HG02642 (cell line): ENCODE results near the gene NTM.
"Not testable (repeated sequence)": the region's sequence is repeated elsewhere in the genome, so short reads cannot be mapped to it uniquely, and the experiment has no call there.

Source experiments
- ATAC-seq: cut with Tn5 transposase; IDR thresholded peaks from one replicate; pipeline ENCODE4 v1.9.1; 2021; ENCODE audit warnings: mild to moderate bottlenecking; ENCODE audit not compliant: unreplicated experiment, poor library complexity

Gene NTM

GRCh38 chr11:132070907-132071306 lies 700.5 kb downstream of the NTM start:
- ATAC-seq = not testable (repeated sequence)

GRCh38 chr11:132072044-132072857 lies 701.8 kb downstream of the NTM start:
- ATAC-seq = no peak

GRCh38 chr11:132072858-132073211 lies 702.4 kb downstream of the NTM start:
- no peak for ATAC-seq

GRCh38 chr11:132073787-132074186 lies 703.4 kb downstream of the NTM start:
- no peak for ATAC-seq

DNA sequence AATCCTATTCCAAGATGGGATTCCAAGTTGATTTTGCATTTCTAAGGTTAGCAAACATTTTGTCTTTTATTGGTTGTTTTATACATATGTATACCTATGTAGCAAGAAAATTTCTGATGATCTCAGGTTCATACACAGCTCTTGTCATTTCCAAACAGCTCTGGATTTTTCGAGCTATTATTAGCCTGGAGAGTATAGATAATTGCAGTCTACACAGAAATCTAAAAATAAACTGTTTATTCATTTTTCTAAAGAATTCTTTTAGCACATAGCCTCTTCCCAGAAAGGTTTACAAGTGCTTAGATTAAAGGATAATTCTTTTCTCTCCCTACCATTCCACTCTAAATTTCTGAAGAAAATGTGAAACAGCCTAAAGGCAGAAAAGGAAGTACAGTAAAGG lies 705.0 kb downstream of the NTM start:
- ATAC-seq = no peak

DNA sequence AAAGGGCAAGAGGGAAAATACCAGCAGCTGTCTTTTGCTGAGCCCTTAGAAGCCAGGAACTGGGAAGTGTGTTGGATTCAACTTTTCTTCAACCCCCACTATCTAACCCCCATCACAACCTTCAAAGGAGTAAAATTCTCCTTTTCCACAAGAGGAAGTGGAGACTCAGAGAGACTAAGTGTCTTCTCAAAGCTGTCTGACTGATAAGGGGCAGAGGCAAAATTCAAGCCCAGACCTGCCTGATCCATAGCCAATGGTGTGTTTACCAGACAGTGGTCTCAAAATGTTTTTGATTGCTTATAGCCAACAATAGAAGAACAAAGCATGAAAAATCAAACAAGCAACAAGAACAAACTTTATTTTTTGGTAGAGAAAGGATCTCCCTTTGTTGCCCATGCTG lies 707.0 kb downstream of the NTM start:
- no peak for ATAC-seq

DNA sequence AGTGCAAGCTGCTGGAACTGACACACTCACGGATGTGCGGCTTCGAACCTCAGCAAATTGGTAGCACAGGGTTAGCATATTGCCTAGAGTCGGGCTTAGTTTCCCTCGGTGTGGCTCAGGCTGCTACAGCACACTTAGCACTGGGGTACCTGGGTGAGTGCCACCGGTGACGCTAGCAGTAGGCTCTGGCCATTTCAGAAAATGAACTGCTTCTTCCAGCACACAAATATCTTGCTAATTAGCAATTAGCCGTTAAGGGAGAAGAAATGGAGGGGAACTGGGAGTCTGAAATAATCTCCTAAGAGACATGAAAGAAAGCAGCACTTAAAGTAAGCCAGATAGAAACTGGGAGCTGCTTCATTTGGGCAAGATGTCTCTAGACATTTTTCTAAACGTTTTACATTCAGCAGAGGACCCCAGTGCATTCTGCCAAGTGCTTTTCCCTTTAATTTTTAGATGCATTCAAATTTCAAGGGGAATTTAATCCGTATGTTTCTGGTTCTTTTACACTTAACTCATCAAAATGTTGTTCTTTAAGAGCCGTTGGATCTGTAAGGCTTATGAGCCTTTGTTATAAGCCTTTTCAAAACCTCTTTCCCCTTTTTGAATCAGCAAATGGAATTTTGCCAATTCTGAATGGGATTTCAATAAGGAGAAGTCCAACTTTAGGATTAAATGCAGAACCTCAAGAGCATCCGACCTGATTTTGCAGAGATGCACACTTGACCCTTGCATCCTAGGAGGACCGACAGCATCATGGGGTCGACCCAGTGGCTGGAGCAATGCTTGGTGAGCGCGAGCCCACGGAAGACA lies 708.1 kb downstream of the NTM start:
- ATAC-seq = no peak

GRCh38 chr11:132080127-132080526 lies 709.7 kb downstream of the NTM start:
- ATAC-seq = no peak

GRCh38 chr11:132082566-132082965 lies 712.2 kb downstream of the NTM start:
- no peak for ATAC-seq

DNA sequence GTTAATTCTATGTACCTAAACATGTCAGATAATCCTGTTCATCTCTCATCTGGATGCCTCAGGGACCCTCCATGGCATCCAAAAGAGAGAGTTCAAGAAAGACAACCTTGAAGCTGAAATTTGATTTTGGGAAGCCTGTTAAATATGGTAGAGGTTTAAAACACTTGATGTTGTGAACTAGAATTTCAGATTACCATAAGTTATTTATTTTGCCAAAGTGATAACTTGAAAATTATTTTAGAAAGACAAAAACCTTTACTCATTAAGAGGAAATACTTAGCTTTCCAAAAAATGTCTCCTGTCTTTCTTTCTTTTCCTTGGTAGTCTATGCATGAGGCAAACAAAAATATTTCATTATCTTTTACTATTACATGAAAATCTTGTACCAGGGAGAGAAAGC lies 714.0 kb downstream of the NTM start:
- no peak for ATAC-seq

GRCh38 chr11:132087148-132087547 lies 716.7 kb downstream of the NTM start:
- no peak for ATAC-seq

- ATAC-seq = no peak
Observed at GRCh38 chr11:132088551-132088950, 718.1 kb downstream of the NTM start.

- no peak for ATAC-seq
Observed at GRCh38 chr11:132093536-132094259, 723.3 kb downstream of the NTM start.

DNA sequence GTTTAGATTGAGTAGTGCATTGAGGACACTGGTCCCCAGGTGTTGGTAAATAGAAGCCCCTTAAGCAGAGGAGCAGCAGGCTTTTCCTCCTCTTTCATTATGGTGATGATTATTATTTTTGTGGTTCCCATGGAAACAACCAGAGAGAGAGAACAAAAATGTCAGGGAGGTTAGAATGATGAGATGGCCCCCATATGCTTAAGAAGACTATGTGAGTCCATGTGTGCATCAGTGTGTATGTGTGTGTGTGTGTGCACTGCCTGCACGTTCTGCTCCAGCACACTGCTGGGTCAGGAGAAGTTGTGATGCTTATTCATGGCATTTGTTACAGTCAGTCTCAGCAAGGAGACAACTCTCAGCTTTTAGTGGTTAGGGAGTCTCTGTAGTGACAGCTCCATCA lies 724.2 kb downstream of the NTM start:
- ATAC-seq = no peak

DNA sequence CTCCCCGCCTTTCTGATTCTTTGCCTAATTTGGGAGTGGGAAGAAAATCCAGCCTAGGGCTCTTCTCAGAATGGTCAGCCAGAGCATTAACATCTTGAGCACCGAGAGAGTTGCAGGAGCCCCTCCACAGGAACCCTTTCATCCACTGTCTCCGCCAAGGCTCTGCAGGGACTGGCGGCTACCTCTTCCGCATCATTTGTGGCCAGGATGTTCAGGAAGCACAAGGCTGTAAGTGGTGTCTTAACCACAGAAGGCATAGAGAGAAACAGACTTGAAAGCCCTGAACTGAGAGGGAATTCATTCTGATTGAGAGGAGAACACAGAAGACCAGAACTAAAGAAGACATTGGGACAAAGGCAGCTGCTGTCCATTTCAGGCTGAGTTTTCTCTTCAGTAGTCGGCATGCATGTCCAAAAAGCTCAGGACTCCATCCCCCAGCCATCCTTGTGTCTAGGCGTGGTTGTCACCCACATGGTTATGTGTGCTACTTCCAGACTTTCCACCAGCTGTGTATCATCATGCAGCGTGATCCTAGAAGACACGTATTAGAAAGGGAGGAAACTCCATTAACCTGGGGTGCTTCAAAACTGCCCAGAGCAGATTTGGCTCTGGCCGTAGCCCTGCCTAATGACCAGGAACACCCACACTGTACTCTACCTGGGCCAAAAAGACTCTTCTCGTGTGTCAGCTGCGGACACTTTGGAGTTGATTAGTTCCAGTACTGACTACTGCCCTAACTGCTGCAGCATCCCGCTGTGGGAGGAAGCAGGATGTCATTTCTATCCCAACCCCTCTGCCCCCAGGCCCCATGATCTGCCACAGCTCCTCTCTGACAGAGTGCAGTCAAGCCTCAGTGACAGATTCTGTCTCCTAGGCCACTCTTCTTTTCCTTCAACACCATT lies 725.1 kb downstream of the NTM start:
- ATAC-seq = no peak

DNA sequence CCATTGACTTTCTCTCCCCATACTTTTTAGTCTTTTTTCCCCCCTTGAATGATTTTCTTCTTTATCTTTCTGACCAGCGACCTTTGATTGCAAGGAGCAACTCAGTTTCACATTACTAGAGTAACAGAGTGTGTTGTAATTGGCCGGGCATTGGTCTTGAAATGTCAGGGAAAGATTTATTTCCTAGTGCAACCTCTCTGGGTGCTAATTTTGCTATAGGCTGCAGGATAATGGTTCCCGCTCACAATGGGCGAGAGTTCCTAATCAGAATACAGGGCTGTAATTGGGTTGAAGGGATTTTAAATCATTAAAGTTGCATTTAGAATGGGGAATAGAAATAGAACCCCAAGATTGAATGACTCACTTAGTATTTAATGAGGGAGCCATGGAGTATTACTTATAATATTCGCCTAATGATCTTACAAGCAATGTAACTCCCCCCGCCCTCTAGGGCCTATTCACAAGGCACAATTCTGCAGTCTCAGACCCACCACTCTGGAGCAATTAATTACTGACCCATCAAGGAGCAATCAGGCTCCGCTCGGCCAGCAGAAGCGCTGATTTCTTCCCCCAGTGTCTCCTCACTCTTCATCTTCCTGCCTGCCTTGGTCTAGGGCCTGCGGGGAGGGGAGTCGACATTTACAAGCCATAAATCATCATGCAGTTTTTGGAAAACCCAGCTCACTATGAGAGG lies 725.9 kb downstream of the NTM start:
- ATAC-seq = no peak

DNA sequence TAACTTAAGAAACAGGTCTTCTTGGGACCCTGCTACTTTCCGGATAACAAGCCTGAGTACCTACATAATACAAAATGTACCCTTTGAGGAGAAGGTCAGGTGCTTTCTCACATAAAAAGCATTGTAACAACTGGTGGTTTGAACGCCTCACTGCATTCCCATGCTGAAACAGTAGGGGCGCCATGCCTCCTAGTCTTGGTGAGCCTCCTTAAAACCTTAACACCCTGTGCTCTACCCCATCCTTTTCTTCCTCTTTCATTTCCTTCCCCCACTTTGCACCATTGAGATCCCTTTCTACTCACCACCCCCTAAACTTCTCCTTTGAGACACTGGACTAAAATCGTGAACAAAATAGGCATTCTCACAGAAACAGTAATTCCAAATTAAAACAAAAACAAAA lies 729.3 kb downstream of the NTM start:
- ATAC-seq = no peak

DNA sequence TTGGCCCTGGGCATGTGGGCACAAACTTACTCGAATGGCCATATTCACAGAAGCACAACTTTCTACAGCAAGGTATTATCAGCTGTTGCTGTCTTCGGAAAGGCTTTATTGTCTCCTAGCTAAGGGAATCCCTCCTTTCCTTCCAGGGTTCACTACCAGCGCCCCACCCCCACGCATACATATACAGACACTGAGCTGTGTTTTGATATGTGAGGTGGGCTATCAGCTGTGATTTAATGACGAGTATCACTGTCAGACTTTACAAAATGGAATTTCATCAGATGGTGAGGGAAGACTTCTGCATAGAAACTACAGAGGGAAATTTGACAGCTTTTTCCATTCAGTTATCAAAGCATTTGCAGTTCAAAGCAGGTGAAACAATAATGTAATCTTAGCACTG lies 730.2 kb downstream of the NTM start:
- no peak for ATAC-seq

- no peak for ATAC-seq
Observed at GRCh38 chr11:132101881-132102280, 731.5 kb downstream of the NTM start.

- ATAC-seq = no peak
Observed at GRCh38 chr11:132103021-132103420, 732.6 kb downstream of the NTM start.
